ENCODE measurements around the gene DUSP22.

DNA sequence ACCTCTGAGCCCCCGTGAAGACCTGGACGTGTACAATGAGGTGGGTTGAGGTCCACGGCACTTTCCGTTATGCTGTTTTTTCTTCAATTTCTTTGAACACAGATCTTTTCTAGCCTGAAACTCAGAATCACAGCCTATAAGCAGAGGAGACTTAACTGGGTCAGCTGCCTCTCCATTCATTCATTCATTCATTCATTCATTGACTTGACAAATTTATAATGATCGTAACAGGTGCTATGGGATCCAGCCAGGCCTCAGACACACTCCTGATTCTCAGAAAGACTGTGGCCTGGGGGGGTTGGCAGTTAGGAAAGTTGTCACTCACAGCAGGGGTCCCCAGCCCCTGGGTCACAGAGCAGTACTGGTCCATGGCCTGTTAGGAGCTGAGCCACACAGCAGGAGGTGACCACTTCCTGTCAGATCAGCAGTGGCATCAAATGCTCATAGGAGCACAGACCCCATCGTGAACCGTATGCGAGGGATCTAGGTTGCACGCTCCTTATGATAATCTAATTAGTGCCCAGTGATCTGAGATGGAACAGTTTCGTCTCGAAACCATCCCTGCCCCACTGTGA, 60.7 kb downstream of the DUSP22 start:
- TF ChIP-seq GABPA (IDR thresholded peaks at IDR 0.05; ENCODE audit: low read depth) = no peak
- TF ChIP-seq, protein P1, sequence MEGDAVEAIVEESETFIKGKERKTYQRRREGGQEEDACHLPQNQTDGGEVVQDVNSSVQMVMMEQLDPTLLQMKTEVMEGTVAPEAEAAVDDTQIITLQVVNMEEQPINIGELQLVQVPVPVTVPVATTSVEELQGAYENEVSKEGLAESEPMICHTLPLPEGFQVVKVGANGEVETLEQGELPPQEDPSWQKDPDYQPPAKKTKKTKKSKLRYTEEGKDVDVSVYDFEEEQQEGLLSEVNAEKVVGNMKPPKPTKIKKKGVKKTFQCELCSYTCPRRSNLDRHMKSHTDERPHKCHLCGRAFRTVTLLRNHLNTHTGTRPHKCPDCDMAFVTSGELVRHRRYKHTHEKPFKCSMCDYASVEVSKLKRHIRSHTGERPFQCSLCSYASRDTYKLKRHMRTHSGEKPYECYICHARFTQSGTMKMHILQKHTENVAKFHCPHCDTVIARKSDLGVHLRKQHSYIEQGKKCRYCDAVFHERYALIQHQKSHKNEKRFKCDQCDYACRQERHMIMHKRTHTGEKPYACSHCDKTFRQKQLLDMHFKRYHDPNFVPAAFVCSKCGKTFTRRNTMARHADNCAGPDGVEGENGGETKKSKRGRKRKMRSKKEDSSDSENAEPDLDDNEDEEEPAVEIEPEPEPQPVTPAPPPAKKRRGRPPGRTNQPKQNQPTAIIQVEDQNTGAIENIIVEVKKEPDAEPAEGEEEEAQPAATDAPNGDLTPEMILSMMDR (IDR thresholded peaks at IDR 0.05) = no peak
- TF ChIP-seq MEF2A (IDR thresholded peaks at IDR 0.05; ENCODE audit: borderline replicate concordance, low read depth) = no peak
- no peak for TF ChIP-seq SIN3A (IDR thresholded peaks at IDR 0.05; ENCODE audit: borderline replicate concordance, low read depth, low read length)
- TF ChIP-seq REST (IDR thresholded peaks at IDR 0.05; ENCODE audit: low read depth, low read length) = no peak
- TF ChIP-seq EP300 (IDR thresholded peaks at IDR 0.05; ENCODE audit: borderline replicate concordance in 1 of 2, low read depth in 1 of 2, low read length in 1 of 2) = no peak
- TF ChIP-seq NRF1 (IDR thresholded peaks at IDR 0.05; ENCODE audit: low read depth, low read length) = no peak
- TF ChIP-seq CHD2 (IDR thresholded peaks at IDR 0.05; ENCODE audit: low read length, partially characterized antibody) = no peak
- no peak for TF ChIP-seq FOXJ3 (CRISPR knock-in tag; IDR thresholded peaks at IDR 0.05)
- TF ChIP-seq USF2 (IDR thresholded peaks at IDR 0.05; ENCODE audit: borderline replicate concordance, low read depth, low read length) = no peak
- TF ChIP-seq POLR2AphosphoS5 (IDR thresholded peaks at IDR 0.05; ENCODE audit: low read depth, low read length) = no peak
- TF ChIP-seq RXRA (IDR thresholded peaks at IDR 0.05; ENCODE audit: borderline replicate concordance, low read depth) = no peak
